ENCODE measurements around the gene PLA2G1B. TPM values are rescaled to one million over a fixed set of nuclear protein-coding genes. Genes with fewer than 3 reads are reported as not detected.

PLA2G1B gene
- total and polyA plus RNA-seq, 2 of the 13 experiments (the other 11 are each of a cell fraction or from before 2014, with no cell fraction given) = 0.33 to 1.4 TPM

DNA sequence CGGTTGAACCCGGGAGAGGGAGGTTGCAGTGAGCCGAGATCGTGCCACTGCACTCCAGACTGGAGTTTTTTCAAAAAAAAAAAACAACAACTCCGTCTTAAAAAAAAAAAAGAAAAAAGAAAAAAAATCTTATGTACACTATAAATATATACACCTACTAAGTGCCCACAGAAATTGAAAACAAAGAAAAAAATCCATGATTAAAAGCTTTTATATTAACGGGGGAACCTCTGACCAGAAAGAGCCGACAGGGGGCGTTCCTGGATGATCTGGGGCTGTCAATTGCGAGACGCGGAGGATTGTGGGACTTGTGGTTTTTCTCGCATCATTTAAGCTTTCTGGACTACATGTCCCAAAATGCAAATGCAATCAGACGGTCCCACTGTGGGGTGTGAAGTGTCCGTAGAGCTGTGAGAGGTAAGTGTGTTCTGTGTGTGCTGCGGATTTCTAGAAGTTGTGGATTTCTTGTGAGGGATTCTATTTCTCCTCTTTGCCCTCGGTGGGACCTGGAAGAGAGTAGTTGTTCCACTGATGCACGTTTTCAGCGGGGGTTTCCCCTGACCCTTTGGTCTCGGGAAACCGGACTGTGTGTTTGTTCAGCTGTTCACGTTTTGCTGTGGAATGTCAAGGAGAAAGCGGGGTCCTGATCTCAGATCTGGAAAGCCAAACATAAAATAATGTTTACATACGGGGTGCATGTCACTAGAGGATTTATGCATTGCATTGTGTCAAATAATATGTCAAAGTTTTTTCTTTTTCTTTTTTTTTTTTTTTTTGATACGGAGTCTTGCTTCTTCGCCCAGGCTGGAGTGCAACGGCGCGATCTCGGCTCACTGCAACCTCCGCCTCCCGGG is 25.4 kb downstream of the PLA2G1B start, which contains the start of gene SIRT4 (continued):
- TF ChIP-seq, protein P1, sequence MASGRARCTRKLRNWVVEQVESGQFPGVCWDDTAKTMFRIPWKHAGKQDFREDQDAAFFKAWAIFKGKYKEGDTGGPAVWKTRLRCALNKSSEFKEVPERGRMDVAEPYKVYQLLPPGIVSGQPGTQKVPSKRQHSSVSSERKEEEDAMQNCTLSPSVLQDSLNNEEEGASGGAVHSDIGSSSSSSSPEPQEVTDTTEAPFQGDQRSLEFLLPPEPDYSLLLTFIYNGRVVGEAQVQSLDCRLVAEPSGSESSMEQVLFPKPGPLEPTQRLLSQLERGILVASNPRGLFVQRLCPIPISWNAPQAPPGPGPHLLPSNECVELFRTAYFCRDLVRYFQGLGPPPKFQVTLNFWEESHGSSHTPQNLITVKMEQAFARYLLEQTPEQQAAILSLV (CRISPR knock-in tag; IDR thresholded peaks at IDR 0.05; ENCODE audit: borderline replicate concordance) = 0 out of 2 replicates have a peak, but pooled peaks have one; percentile 45
- peak; percentile 77; the same call in 1 of the 2 replicates for TF ChIP-seq SMAD3 (CRISPR knock-in tag; IDR thresholded peaks at IDR 0.05)
- peak; percentile 22; the same call in 1 of the 2 replicates for TF ChIP-seq SOX5 (CRISPR knock-in tag; IDR thresholded peaks at IDR 0.05; ENCODE audit: borderline replicate concordance)
- TF ChIP-seq, protein P2, sequence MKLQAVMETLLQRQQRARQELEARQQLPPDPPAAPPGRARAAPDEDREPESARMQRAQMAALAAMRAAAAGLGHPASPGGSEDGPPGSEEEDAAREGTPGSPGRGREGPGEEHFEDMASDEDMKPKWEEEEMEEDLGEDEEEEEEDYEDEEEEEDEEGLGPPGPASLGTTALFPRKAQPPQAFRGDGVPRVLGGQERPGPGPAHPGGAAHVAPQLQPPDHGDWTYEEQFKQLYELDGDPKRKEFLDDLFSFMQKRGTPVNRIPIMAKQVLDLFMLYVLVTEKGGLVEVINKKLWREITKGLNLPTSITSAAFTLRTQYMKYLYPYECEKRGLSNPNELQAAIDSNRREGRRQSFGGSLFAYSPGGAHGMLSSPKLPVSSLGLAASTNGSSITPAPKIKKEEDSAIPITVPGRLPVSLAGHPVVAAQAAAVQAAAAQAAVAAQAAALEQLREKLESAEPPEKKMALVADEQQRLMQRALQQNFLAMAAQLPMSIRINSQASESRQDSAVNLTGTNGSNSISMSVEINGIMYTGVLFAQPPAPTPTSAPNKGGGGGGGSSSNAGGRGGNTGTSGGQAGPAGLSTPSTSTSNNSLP (IDR thresholded peaks at IDR 0.05; ENCODE audit: low read depth, low read length) = peak; percentile 93
- peak; percentile 69; the same call in 1 of the 2 replicates for TF ChIP-seq TBX2 (CRISPR knock-in tag; IDR thresholded peaks at IDR 0.05; ENCODE audit: borderline replicate concordance)
- TF ChIP-seq, protein P3, sequence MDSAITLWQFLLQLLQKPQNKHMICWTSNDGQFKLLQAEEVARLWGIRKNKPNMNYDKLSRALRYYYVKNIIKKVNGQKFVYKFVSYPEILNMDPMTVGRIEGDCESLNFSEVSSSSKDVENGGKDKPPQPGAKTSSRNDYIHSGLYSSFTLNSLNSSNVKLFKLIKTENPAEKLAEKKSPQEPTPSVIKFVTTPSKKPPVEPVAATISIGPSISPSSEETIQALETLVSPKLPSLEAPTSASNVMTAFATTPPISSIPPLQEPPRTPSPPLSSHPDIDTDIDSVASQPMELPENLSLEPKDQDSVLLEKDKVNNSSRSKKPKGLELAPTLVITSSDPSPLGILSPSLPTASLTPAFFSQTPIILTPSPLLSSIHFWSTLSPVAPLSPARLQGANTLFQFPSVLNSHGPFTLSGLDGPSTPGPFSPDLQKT (CRISPR knock-in tag; IDR thresholded peaks at IDR 0.05; ENCODE audit: borderline replicate concordance) = no peak
- TF ChIP-seq GATAD1 (CRISPR knock-in tag; IDR thresholded peaks at IDR 0.05) = peak; percentile 73
- peak; percentile 54; the same call in 1 of the 2 replicates for TF ChIP-seq MXD4 (CRISPR knock-in tag; IDR thresholded peaks at IDR 0.05)
- TF ChIP-seq GTF3A (CRISPR knock-in tag; conservative IDR thresholded peaks at IDR 0.05) = peak; percentile 33; the same call in 1 of the 2 replicates
- no peak for TF ChIP-seq ZNF33A (CRISPR knock-in tag; IDR thresholded peaks at IDR 0.05; ENCODE audit: borderline replicate concordance)
- peak; percentile 29; the same call in 1 of the 2 replicates for TF ChIP-seq HMG20B (CRISPR knock-in tag; conservative IDR thresholded peaks at IDR 0.05)
- TF ChIP-seq, protein P4, sequence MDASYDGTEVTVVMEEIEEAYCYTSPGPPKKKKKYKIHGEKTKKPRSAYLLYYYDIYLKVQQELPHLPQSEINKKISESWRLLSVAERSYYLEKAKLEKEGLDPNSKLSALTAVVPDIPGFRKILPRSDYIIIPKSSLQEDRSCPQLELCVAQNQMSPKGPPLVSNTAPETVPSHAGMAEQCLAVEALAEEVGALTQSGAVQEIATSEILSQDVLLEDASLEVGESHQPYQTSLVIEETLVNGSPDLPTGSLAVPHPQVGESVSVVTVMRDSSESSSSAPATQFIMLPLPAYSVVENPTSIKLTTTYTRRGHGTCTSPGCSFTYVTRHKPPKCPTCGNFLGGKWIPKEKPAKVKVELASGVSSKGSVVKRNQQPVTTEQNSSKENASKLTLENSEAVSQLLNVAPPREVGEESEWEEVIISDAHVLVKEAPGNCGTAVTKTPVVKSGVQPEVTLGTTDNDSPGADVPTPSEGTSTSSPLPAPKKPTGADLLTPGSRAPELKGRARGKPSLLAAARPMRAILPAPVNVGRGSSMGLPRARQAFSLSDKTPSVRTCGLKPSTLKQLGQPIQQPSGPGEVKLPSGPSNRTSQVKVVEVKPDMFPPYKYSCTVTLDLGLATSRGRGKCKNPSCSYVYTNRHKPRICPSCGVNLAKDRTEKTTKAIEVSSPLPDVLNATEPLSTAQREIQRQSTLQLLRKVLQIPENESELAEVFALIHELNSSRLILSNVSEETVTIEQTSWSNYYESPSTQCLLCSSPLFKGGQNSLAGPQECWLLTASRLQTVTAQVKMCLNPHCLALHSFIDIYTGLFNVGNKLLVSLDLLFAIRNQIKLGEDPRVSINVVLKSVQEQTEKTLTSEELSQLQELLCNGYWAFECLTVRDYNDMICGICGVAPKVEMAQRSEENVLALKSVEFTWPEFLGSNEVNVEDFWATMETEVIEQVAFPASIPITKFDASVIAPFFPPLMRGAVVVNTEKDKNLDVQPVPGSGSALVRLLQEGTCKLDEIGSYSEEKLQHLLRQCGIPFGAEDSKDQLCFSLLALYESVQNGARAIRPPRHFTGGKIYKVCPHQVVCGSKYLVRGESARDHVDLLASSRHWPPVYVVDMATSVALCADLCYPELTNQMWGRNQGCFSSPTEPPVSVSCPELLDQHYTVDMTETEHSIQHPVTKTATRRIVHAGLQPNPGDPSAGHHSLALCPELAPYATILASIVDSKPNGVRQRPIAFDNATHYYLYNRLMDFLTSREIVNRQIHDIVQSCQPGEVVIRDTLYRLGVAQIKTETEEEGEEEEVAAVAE (CRISPR knock-in tag; IDR thresholded peaks at IDR 0.05; ENCODE audit: borderline replicate concordance) = no peak
- TF ChIP-seq ZBTB20 (CRISPR knock-in tag; IDR thresholded peaks at IDR 0.05; ENCODE audit: borderline replicate concordance, low read depth) = no peak
- TF ChIP-seq NR2F2 (IDR thresholded peaks at IDR 0.05; ENCODE audit: borderline replicate concordance, low read depth) = 0 out of 2 replicates have a peak, but pooled peaks have one; percentile 44
- TF ChIP-seq SP5 (CRISPR knock-in tag; IDR thresholded peaks at IDR 0.05; ENCODE audit: borderline replicate concordance, low read depth) = no peak
- TF ChIP-seq IRX3 (CRISPR knock-in tag; IDR thresholded peaks at IDR 0.05; ENCODE audit: borderline replicate concordance, low read depth) = no peak
- peak; percentile 52 for TF ChIP-seq PHF8 (CRISPR knock-in tag; IDR thresholded peaks at IDR 0.05)
- 0 out of 2 replicates have a peak, but pooled peaks have one; percentile 15 for TF ChIP-seq RAD21 (CRISPR knock-in tag; IDR thresholded peaks at IDR 0.05)
- peak in 1 of 2 experiments; percentile 73; a peak in 2 of 4 replicates for TF ChIP-seq NR2F1 (CRISPR knock-in tag; IDR thresholded peaks at IDR 0.05)
